NCI-H2196 treated with DMSO at 0.1 percent for 48 hours (cell line): ENCODE measurements around the gene SYT1.
A peak's percentile ranks its signal among the peaks of the same experiment; 100 is the strongest.
"Not testable (repeated sequence)": the region's sequence is repeated elsewhere in the genome, so short reads cannot be mapped to it uniquely, and the experiment has no call there.

Experiments used
- DNase-seq: peaks from one replicate; lab custom pipeline; 2025; ENCODE audit not compliant: unreplicated experiment; lab: John Stamatoyannopoulos, UW

The SYT1 gene

GRCh38 chr12:78864403-78864869 lies at the start of gene SYT1:
Gene SYT1, plus strand, starts transcription at chr12:78864774.
- peak; percentile 90 for DNase-seq

- no peak for DNase-seq
Observed at GRCh38 chr12:78818487-78818886, 46.1 kb upstream of the SYT1 start.

DNA sequence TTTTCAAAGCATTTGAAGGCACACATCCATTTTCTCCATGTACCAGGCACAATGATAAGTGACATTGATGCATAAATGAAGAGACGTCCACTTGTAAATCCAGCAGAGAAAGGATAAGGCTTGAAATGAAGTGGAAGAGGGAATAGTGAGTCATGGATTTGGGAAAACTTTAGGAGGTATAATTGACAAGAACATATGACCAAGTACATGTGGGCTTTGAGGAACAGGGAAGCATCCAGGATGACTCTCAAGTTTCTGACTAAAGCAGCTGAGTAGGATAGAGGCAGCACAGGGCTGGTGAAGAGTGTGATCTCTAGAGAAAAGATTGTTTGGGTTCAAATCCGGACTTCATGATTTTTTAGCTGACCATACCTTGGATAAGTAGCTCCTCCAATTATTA lies 43.6 kb upstream of the SYT1 start:
- DNase-seq: no peak

- DNase-seq: no peak
Observed at GRCh38 chr12:78824918-78825317, 39.7 kb upstream of the SYT1 start.

DNA sequence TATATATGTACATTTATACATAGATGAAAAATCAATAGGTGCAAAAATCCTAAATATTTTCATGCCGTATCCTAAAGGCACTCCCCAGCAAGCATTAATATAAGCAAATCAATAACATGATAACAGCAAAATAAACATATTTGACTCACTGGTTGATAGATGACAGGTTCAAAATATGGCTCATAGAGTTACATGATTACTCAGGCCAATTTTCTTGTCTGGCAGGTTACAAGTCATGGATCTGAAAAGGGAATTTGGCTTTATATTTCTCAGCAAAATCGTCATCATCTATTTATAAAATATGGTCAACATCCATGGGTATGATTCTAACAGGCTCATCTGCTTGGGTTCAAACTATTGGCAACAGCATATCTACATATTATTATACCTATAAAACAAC lies 34.9 kb upstream of the SYT1 start:
- DNase-seq: no peak

DNA sequence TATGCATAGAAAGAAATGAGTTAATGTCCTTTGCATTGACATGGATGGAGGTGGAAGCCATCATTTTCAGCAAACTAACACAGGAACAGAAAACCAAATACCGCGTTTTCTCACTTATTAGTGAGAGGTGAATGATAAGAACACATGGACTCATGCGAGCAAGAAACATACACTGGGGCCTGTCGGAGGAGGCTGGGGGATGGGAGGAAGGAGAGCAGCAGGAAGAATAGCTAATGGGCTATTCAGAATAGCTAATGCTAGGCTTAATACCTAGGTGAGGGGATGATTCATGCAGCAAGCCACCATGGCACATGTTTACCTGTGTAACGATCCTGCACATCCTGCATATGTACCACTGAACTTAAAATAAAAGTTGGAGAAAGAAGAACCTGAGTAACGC lies 29.1 kb upstream of the SYT1 start:
- DNase-seq: no peak

- DNase-seq: not testable (repeated sequence)
Observed at GRCh38 chr12:78840518-78841019, 24.0 kb upstream of the SYT1 start.

DNA sequence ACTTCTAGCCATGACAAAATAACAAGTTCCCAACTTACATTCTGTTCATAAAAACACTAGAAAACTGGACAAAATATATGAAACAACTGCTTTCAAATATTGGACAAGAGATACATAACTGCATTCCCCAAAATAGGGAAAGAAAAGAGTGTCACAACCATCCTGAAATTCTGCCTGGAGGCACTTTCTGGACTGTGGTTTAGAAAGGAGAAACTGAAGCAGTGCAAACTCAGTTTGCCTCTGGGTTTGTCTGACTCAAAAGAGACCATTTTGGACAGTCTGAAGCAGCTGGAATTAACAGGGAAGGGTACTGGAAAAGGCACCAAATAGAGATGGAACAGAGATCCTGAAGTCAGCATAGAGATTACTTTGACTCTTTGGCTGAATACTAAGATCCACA lies 11.3 kb upstream of the SYT1 start:
- DNase-seq: no peak

GRCh38 chr12:78863482-78864402 lies 832 bp upstream of the SYT1 start:
- DNase-seq: peak; percentile 84

GRCh38 chr12:78864870-78865463 lies 393 bp downstream of the SYT1 start:
- DNase-seq: no peak

GRCh38 chr12:78865516-78865915 lies 942 bp downstream of the SYT1 start:
- DNase-seq: no peak

- DNase-seq: no peak
Observed at GRCh38 chr12:78866518-78866917, 1.9 kb downstream of the SYT1 start.

DNA sequence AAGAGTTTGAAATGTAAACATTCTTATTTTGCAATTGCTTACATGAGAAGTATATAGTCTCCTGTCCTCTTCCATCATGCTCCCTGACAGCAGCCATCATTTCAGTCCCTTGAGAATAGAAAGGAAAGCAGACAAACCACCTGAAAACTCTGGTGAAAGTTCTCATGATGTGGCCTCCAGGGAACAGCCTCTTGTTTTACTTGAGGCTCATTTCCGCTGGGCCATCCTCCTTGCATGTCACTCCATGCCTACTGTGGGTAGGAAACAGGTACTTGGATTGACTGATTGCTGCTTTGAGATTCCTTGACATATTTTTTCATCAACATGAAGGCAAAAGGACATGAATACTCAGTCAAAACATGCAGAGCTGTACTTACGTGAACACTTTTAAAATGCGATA lies 6.0 kb downstream of the SYT1 start:
- DNase-seq: no peak

DNA sequence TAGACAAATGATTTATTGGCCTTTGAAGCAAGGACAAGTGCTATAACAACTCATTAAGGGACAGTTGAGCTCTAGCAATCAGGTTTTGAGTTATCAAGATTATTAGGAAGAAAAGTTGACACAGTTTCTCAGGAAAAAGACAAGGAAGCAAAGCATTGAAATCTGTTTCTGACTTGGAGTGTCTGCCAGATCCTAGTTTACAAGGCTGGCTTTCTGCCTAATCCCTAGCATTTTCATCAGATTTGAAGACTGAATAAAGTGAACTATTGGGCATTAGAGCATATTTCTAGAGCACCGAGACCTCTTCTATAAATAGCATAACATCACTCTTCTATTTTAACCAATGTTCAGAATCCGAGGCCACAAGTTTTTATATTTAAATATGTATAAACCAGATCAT lies 7.0 kb downstream of the SYT1 start:
- DNase-seq: no peak

DNA sequence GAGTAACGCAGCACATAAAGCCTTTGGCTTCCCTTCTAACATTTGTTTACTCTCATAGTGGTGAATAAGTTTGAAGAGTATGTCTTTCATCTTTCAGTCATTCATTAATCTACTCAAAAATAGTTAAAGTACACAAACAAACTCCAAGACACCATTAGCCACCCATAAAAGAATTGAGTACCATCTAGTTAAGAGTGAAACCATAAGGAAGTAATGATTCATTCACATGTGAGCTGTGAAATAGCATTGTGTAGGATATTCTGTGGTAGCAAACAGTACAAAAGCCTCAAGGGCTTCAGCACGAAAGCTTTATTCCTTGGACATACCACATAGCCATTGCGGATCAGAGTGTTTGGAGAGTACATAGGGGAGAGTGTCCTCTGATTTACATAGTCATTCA lies 13.9 kb downstream of the SYT1 start:
- no peak for DNase-seq

DNA sequence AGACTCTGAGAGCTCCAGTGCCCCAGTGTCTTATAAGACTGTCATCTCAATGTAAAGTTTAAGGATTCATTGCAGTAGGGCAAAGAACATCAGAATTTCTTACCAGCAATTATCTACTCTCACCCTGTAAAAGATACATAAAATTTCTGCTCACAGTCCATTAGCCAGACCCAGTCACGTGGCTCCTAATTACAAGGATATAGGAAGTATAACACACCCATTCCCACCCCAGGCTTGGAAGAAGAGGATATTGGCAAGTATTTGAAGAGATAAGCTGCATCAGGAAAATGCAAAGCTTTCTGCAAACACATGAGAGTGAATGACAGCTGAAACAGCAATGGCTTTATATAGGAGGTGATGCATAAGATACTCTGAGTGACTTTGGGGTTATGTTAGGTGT lies 14.3 kb downstream of the SYT1 start:
- no peak for DNase-seq

GRCh38 chr12:78880078-78880477 lies 15.5 kb downstream of the SYT1 start:
- DNase-seq: no peak

- DNase-seq: no peak
Observed at GRCh38 chr12:78881685-78882084, 17.1 kb downstream of the SYT1 start.

GRCh38 chr12:78885466-78885865 lies 20.9 kb downstream of the SYT1 start:
- DNase-seq: no peak

- DNase-seq: no peak
Observed at GRCh38 chr12:78886719-78887407, 22.3 kb downstream of the SYT1 start.

- no peak for DNase-seq
Observed at GRCh38 chr12:78887444-78887843, 22.9 kb downstream of the SYT1 start.

DNA sequence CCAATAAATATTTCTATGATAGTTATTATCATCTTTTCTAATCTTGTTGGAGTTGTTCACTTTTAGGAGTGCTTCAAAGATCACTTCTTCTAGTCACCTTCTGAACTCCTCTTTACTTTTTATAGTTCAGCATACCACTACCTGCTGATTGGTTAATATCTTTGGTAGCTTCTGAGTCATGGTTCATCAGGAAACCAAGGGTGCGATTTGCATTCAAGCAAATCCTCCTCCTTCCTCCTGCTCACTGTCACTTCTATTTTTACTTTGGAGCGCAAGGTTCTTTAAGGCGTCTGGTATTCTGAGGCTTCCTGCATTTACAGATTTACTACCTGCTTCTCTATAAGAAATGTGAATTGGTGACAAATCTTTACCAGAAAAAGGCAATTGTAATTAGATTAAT lies 24.0 kb downstream of the SYT1 start:
- no peak for DNase-seq
